ENCODE measurements around the gene MAPK4.

MAPK4 gene

DNA sequence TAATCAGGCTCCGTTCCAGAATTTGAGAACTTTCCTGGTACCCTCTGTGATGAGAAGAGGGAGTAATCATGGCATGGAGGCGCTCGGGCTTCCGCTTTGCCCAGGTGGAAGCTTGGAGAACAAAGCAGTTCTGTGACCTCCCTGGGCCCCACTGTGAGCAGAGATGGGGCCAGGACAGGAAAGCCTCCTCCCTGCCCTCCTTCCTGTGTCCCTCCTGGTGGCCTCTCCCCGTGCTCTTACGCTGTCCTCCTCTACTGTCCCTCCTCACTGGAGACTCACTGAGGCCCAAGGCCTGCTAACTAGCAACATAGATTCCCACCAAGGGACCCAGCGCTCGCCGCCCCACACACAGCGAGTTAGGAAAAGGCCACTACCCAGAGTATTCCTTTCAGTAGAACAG is 119.8 kb downstream of the MAPK4 start:
- CTCF ChIA-PET: no interaction called here
- POLR2A ChIA-PET: no interaction called here
- DNase-seq (ENCODE audit: low read depth, low spot score): no peak
- H3K4me3 ChIP-seq (ENCODE audit: low read depth, low read length): no peak overlapping the region
- TF ChIP-seq, protein P1, sequence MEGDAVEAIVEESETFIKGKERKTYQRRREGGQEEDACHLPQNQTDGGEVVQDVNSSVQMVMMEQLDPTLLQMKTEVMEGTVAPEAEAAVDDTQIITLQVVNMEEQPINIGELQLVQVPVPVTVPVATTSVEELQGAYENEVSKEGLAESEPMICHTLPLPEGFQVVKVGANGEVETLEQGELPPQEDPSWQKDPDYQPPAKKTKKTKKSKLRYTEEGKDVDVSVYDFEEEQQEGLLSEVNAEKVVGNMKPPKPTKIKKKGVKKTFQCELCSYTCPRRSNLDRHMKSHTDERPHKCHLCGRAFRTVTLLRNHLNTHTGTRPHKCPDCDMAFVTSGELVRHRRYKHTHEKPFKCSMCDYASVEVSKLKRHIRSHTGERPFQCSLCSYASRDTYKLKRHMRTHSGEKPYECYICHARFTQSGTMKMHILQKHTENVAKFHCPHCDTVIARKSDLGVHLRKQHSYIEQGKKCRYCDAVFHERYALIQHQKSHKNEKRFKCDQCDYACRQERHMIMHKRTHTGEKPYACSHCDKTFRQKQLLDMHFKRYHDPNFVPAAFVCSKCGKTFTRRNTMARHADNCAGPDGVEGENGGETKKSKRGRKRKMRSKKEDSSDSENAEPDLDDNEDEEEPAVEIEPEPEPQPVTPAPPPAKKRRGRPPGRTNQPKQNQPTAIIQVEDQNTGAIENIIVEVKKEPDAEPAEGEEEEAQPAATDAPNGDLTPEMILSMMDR (IDR thresholded peaks at IDR 0.05; ENCODE audit: insufficient read depth, low read length, missing control alignments): no peak

DNA sequence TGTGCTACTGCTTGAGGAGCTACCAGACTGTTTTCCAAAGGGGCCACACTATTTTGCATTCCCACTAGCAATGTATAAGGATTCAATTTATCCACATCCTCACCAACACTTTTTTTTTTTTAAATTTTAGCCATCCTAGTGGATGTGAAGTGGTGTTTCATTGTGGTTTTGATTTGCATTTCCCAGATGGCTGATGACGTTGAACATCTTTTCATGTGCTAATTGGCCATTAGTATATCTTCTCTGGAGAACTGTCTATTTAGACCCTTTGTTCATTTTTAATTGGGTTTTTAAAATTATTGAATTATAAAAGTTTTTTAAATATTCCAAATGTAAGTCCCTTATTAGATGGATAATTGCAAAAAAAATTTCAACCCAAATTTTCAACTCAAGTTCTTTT is 121.1 kb downstream of the MAPK4 start:
- DNase-seq (ENCODE audit: low read depth, low spot score): no peak
- CTCF ChIA-PET: no interaction called here
- H3K4me3 ChIP-seq (ENCODE audit: low read depth, low read length): no peak overlapping the region
- POLR2A ChIA-PET: no interaction called here
- TF ChIP-seq, protein P1 (IDR thresholded peaks at IDR 0.05; ENCODE audit: insufficient read depth, low read length, missing control alignments): no peak

DNA sequence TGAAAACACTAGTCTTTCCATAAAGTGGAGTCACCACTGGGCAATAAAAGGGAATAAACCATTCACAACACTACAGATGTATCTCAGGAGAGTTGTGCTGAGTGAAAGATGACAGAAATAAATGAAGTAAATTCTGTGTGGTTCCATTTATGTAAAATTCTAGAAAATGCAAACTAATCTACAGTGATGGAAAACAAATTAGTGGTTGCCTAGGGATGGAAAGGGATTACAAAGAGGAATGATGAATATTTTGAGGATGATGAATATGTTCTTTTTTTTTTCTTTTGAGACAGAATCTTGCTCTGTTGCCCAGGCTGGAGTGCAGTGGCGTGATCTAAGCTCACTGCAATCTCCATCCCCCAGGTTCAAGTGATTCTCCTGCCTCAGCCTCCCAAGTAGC is 123.0 kb downstream of the MAPK4 start:
- CTCF ChIA-PET: no interaction called here
- POLR2A ChIA-PET: no interaction called here

DNA sequence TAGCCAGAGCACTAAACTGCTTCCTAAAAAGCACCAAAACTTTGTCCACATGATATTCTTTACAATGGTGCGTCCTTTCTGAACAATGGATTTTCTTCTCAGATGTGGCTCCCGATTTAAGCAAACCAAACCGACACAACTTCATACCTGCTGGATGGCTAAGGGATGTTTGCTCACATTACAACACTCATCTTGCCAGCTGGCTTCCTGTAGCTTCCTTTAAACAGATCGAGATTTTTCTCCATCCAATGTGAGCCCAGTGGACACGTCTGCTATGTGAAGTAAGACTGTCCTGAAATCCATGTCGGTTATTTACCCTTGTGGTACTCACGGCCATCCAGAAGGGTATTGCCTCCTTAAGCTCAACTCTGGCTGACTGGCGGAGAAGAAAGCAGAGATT is 126.5 kb downstream of the MAPK4 start:
- TF ChIP-seq, protein P1 (IDR thresholded peaks at IDR 0.05; ENCODE audit: insufficient read depth, low read length, missing control alignments): no peak
- no peak overlapping the region for H3K4me3 ChIP-seq (ENCODE audit: low read depth, low read length)
- ChIA-PET POLR2A (no interaction called here), CTCF (no interaction called here)
- no peak for DNase-seq (ENCODE audit: low read depth, low spot score)

More for the DNA sequence above, 123.0 kb downstream of the MAPK4 start:
- no peak overlapping the region for H3K4me3 ChIP-seq (ENCODE audit: low read depth, low read length)
- no peak for DNase-seq (ENCODE audit: low read depth, low spot score)
- TF ChIP-seq, protein P1 (IDR thresholded peaks at IDR 0.05; ENCODE audit: insufficient read depth, low read length, missing control alignments): no peak

DNA sequence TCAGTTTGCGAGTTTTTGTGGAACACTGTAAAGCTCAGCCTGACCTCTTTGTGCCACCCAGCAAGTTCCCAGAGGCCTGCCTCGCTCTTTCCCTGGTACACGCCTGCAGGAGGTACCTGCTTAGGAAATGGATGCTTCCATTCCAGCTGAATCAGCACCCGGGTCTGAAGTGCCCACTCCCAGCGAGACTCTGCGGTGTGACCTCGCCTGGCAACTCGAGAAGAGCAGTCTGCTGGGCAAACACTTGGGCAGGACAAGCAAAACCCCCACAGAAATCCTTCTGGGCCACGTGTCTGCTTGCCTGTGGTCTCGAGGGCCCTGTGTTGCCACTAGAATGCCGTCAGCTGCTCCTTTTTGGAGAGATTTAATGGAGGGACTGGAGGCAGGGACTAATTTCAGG is 127.6 kb downstream of the MAPK4 start:
- POLR2A ChIA-PET: no interaction called here
- TF ChIP-seq, protein P1 (IDR thresholded peaks at IDR 0.05; ENCODE audit: insufficient read depth, low read length, missing control alignments): no peak
- no peak for DNase-seq (ENCODE audit: low read depth, low spot score)
- no peak overlapping the region for H3K4me3 ChIP-seq (ENCODE audit: low read depth, low read length)
- CTCF ChIA-PET: no interaction called here

DNA sequence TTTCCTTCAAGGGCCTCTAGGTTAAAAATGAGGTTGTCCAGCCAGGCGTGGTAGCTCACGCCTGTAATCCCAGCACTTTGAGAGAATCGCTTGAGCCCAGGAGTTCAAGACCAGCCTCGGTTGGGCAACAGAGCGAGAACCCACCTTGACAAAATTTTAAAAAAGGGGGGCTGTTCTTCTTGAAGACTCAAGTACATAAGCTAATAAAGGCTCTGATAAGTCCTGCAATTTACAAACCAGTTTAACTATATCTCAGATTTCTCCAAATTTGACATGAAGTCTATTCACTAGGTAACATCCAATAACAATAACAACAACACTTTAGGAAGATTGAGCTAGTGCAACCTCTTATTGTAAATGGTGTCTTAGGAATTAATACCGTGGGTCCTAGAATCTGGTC is 129.7 kb downstream of the MAPK4 start:
- DNase-seq (ENCODE audit: low read depth, low spot score): no peak
- H3K4me3 ChIP-seq (ENCODE audit: low read depth, low read length): no peak overlapping the region
- ChIA-PET CTCF (no interaction called here), POLR2A (interaction anchor here (0.7 kb wide), 1 partner anchor 129 kb away, joined by 3 read pairs; no protein-coding TSS in a partner anchor)
- TF ChIP-seq, protein P1 (IDR thresholded peaks at IDR 0.05; ENCODE audit: insufficient read depth, low read length, missing control alignments): no peak
